ENCODE measurements around the gene IL6R.

- no peak for TF ChIP-seq POLR2A (IDR thresholded peaks at IDR 0.05)
- TF ChIP-seq, protein P1, sequence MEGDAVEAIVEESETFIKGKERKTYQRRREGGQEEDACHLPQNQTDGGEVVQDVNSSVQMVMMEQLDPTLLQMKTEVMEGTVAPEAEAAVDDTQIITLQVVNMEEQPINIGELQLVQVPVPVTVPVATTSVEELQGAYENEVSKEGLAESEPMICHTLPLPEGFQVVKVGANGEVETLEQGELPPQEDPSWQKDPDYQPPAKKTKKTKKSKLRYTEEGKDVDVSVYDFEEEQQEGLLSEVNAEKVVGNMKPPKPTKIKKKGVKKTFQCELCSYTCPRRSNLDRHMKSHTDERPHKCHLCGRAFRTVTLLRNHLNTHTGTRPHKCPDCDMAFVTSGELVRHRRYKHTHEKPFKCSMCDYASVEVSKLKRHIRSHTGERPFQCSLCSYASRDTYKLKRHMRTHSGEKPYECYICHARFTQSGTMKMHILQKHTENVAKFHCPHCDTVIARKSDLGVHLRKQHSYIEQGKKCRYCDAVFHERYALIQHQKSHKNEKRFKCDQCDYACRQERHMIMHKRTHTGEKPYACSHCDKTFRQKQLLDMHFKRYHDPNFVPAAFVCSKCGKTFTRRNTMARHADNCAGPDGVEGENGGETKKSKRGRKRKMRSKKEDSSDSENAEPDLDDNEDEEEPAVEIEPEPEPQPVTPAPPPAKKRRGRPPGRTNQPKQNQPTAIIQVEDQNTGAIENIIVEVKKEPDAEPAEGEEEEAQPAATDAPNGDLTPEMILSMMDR (IDR thresholded peaks at IDR 0.05), result no peak
- TF ChIP-seq POLR2AphosphoS5 (IDR thresholded peaks at IDR 0.05), result no peak
- TF ChIP-seq EP300 (IDR thresholded peaks at IDR 0.05), result no peak
Observed at GRCh38 chr1:154501423-154502065, 96.4 kb downstream of the IL6R start.
